Peyer's patch (tissue), 4 donors: ENCODE measurements around the gene DNAJC8. TPM values are rescaled to one million over a fixed set of nuclear protein-coding genes. Genes with fewer than 3 reads are reported as not detected.

Experiments used
- DNase-seq, 3 donors: peaks; one replicate each; pipeline ENCODE4 v3.0.0-alpha.2; 2017 to 2019
- H3K27ac ChIP-seq, 4 donors: fragments of 200-600 bp; sonication (generic); one replicate each; pipeline ENCODE4 v1.5.1; 2016 to 2019
- H3K27me3 ChIP-seq, 2 donors: fragments of 200-600 bp; sonication (generic); one replicate each; pipeline ENCODE4 v1.5.1; 2019
- H3K36me3 ChIP-seq, 3 donors: fragments of 200-600 bp; sonication (generic); one replicate each; pipeline ENCODE4 v1.5.1; 2016 to 2019
- H3K4me1 ChIP-seq, 4 donors: fragments of 200-600 bp; sonication (generic); one replicate each; pipeline ENCODE4 v1.5.1; 2016 to 2019
- H3K4me3 ChIP-seq, 4 donors: fragments of 200-600 bp; sonication (generic); 1 replicate in 3 of 4; 2 replicates in 1 of 4; pipeline ENCODE4 v1.5.1; 2016 to 2019; ENCODE audit warnings: mild to moderate bottlenecking in 1 of 4
- H3K9me3 ChIP-seq, 4 donors: fragments of 200-600 bp; sonication (generic); one replicate each; pipeline ENCODE4 v1.5.1; 2016 to 2019; ENCODE audit warnings: mild to moderate bottlenecking in 1 of 4
- CTCF ChIP-seq, 6 experiments: fragments of 450-650 bp in 4 of 6; fragments of 200-600 bp in 2 of 6; sonication (generic) in 1 of 6; IDR thresholded peaks; one replicate each; pipeline ENCODE4 v1.5.1; 2017 to 2019; ENCODE audit warnings: antibody characterized with exemption in 6 of 6, mild to moderate bottlenecking in 3 of 6, moderate library complexity in 1 of 6
- POLR2A ChIP-seq, 2 donors: fragments of 450-650 bp; IDR thresholded peaks; one replicate each; pipeline ENCODE4 v1.5.1; 2017; ENCODE audit warnings: antibody characterized with exemption in 2 of 2, mild to moderate bottlenecking in 2 of 2, moderate library complexity in 2 of 2
- total RNA-seq, 4 donors: library from RNA; depleted of rRNA; stranded (reverse); fragments of >200 nt; gene quantifications; one replicate each; pipeline ENCODE4 v1.1.0, GENCODE V29; 2016

DNAJC8 gene
- total RNA-seq, 4 donors from 2014 or later = 25.9 to 52.8 (median 33.0) TPM

- Histone ChIP-seq H3K4me1 (peaks cover 0 to 24% (median 3%) of the 10 kb centered on the region in 4 donors), H3K4me3 (no peak overlapping the region), H3K9me3 (no peaks in the 10 kb centered on the region), H3K27me3 (no peaks in the 10 kb centered on the region), H3K27ac (no peak overlapping the region), H3K36me3 (peaks cover 0 to 79% (median 0%) of the 10 kb centered on the region in 3 donors)
- DNase-seq = no peak
- TF ChIP-seq CTCF (IDR thresholded peaks at IDR 0.05) = no peak
- TF ChIP-seq POLR2A (IDR thresholded peaks at IDR 0.05) = no peak
These were observed 45.9 kb upstream of the DNAJC8 start for GRCh38 chr1:28278763-28279162.

- TF ChIP-seq CTCF (IDR thresholded peaks at IDR 0.05) (no peak), POLR2A (IDR thresholded peaks at IDR 0.05) (no peak)
- no peaks in the 10 kb centered on the region for H3K4me1 ChIP-seq
- H3K4me3 ChIP-seq = no peak overlapping the region
- no peaks in the 10 kb centered on the region for H3K27me3 ChIP-seq
- DNase-seq = no peak
- no peak overlapping the region for H3K27ac ChIP-seq
- no peaks in the 10 kb centered on the region for H3K9me3 ChIP-seq
- H3K36me3 ChIP-seq = peaks cover 0 to 86% (median 0%) of the 10 kb centered on the region in 3 donors
These were observed 40.5 kb upstream of the DNAJC8 start for GRCh38 chr1:28273216-28273860.

- Histone ChIP-seq H3K36me3 (peaks cover 0 to 76% (median 0%) of the 10 kb centered on the region in 3 donors), H3K27me3 (no peaks in the 10 kb centered on the region), H3K4me1 (no peaks in the 10 kb centered on the region), H3K9me3 (no peaks in the 10 kb centered on the region), H3K4me3 (no peak overlapping the region), H3K27ac (no peak overlapping the region)
- DNase-seq = no peak
- no peak for TF ChIP-seq POLR2A (IDR thresholded peaks at IDR 0.05)
- no peak for TF ChIP-seq CTCF (IDR thresholded peaks at IDR 0.05)
These were observed 39.5 kb upstream of the DNAJC8 start for GRCh38 chr1:28272215-28272852.

- Histone ChIP-seq H3K36me3 (peaks cover 0 to 52% (median 0%) of the 10 kb centered on the region in 3 donors), H3K27ac (no peak overlapping the region)
- TF ChIP-seq CTCF (IDR thresholded peaks at IDR 0.05) (no peak), POLR2A (IDR thresholded peaks at IDR 0.05) (no peak)
These were observed 36.7 kb upstream of the DNAJC8 start for GRCh38 chr1:28269529-28269928.

GRCh38 chr1:28267633-28268032 is 34.8 kb upstream of the DNAJC8 start:
- H3K27ac ChIP-seq = no peak overlapping the region
- H3K36me3 ChIP-seq = peaks cover 0 to 33% (median 0%) of the 10 kb centered on the region in 3 donors
- H3K27me3 ChIP-seq = no peaks in the 10 kb centered on the region
- H3K4me1 ChIP-seq = peaks cover 0 to 26% (median 0%) of the 10 kb centered on the region in 4 donors
- DNase-seq = no peak
- no peak overlapping the region for H3K4me3 ChIP-seq
- TF ChIP-seq CTCF (IDR thresholded peaks at IDR 0.05) (no peak), POLR2A (IDR thresholded peaks at IDR 0.05) (no peak)
- no peaks in the 10 kb centered on the region for H3K9me3 ChIP-seq

More at GRCh38 chr1:28269529-28269928, 36.7 kb upstream of the DNAJC8 start:
- peaks cover 0 to 8% (median 0%) of the 10 kb centered on the region in 4 donors for H3K4me1 ChIP-seq
- H3K27me3 ChIP-seq = no peaks in the 10 kb centered on the region
- no peaks in the 10 kb centered on the region for H3K9me3 ChIP-seq
- no peak for DNase-seq
- no peak overlapping the region for H3K4me3 ChIP-seq
